ENCODE measurements around the gene ZFP90. TPM values are rescaled to one million over a fixed set of nuclear protein-coding genes. Genes with fewer than 3 reads are reported as not detected.

The ZFP90 gene
- total RNA-seq, 1 experiment from 2014 or later, result 21.8 TPM

DNA sequence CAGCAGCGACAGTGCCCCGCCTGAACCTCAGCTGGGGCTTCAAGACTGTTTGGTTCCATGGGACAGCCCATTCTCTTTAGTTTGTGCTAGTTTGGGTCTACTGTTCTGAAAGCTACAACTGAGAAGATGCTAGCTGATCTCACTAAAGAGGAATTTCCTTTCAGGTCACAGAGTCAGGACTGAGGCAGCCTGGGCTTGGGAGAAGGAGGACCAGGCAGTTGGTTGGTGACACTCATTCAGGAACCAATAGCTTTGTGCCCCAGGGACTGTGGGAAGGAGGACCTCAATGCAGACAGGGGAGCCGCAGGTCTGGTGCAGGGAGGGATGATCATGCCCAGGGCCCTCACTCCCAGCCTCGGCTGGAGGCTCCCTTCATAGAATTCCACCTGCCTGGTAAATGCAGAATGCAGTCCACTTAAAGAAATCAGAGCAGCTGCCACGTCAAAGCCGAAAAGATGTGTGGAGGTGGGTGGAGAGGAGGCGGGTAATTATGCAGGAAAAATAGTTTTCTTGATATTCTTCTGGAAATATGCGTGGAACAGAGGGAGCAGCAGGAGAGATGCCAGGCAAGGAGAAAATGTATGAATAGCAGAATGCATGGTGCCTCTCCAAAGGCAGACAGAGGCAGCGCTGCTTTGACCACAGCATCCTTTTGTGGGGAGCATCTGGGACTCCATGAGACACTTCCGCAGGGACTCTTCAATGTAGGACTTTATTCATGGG is 32.6 kb upstream of the ZFP90 start:
- Histone ChIP-seq H2AFZ (ENCODE audit: low read depth, low read length, poor library complexity, severe bottlenecking) (no peak overlapping the region), H3K4me1 (ENCODE audit: control insufficient read depth in 1 of 2, insufficient read depth in 2 of 2, low read length in 2 of 2) (peaks cover 0 to 6% of the 10 kb centered on the region in 2 experiments; a peak in 1 of 4 replicates), H3K4me2 (ENCODE audit: low read length) (no peak overlapping the region), H3K79me2 (ENCODE audit: insufficient read depth, low read length) (no peaks in the 10 kb centered on the region), H3K9ac (ENCODE audit: low read length) (no peak overlapping the region), H3K27me3 (ENCODE audit: insufficient read depth, low read length) (peaks cover 3% of the 10 kb centered on the region; the same call in 1 of the 2 replicates), H4K20me1 (ENCODE audit: insufficient read depth) (no peaks in the 10 kb centered on the region), H3K4me3 (replicated peaks in 1 of 2; ENCODE audit: low read depth in 1 of 2, low read length in 2 of 2) (no peak overlapping the region), H3K27ac (ENCODE audit: low read depth, low read length) (no peak overlapping the region), H3K9me3 (ENCODE audit: control insufficient read depth in 1 of 2, insufficient read depth in 1 of 2, low read depth in 1 of 2, low read length in 2 of 2) (no peaks in the 10 kb centered on the region), H3K36me3 (ENCODE audit: control insufficient read depth in 1 of 2, insufficient read depth in 2 of 2, low read length in 2 of 2) (no peaks in the 10 kb centered on the region), H3K9me2 (ENCODE audit: insufficient read depth) (no peaks in the 10 kb centered on the region)
- ChIA-PET RAD21 (ENCODE audit: low non-redundant PET in 1 of 2, low total read pairs in 2 of 2, uncharacterized antibody in 2 of 2, unreplicated experiment in 2 of 2) (no interaction called here), POLR2A (no interaction called here), CTCF (no interaction called here)
- no TSS peak for BruUV-seq (replicated peaks)
- no peak for ATAC-seq
- intact Hi-C loops (cut with micrococcal nuclease), result no loop called here
- TF ChIP-seq YY1 (IDR thresholded peaks at IDR 0.05; ENCODE audit: extremely low read depth, insufficient replicate concordance, low read depth, low read length), result no peak
- TF ChIP-seq EGR1 (IDR thresholded peaks at IDR 0.05; ENCODE audit: low read depth), result no peak
- no peak for TF ChIP-seq ZFX (IDR thresholded peaks at IDR 0.05)
- TF ChIP-seq RAD21 (IDR thresholded peaks at IDR 0.05; ENCODE audit: low read depth), result no peak
- no peak for TF ChIP-seq CEBPB (IDR thresholded peaks at IDR 0.05; ENCODE audit: low read depth)
- TF ChIP-seq CBX3 (IDR thresholded peaks at IDR 0.05; ENCODE audit: low read depth), result no peak
- TF ChIP-seq, protein P1, sequence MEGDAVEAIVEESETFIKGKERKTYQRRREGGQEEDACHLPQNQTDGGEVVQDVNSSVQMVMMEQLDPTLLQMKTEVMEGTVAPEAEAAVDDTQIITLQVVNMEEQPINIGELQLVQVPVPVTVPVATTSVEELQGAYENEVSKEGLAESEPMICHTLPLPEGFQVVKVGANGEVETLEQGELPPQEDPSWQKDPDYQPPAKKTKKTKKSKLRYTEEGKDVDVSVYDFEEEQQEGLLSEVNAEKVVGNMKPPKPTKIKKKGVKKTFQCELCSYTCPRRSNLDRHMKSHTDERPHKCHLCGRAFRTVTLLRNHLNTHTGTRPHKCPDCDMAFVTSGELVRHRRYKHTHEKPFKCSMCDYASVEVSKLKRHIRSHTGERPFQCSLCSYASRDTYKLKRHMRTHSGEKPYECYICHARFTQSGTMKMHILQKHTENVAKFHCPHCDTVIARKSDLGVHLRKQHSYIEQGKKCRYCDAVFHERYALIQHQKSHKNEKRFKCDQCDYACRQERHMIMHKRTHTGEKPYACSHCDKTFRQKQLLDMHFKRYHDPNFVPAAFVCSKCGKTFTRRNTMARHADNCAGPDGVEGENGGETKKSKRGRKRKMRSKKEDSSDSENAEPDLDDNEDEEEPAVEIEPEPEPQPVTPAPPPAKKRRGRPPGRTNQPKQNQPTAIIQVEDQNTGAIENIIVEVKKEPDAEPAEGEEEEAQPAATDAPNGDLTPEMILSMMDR (IDR thresholded peaks at IDR 0.05 in 2 of 3, conservative IDR thresholded peaks at IDR 0.05 in 1 of 3; ENCODE audit: borderline replicate concordance in 1 of 3, insufficient read depth in 1 of 3, low read depth in 2 of 3, low read length in 2 of 3), result no peak
- TF ChIP-seq FOSL1 (IDR thresholded peaks at IDR 0.05; ENCODE audit: low read depth), result no peak
- TF ChIP-seq POLR2A (IDR thresholded peaks at IDR 0.05; ENCODE audit: borderline replicate concordance, extremely low read depth, insufficient read depth, insufficient read length), result no peak
- TF ChIP-seq POLR2AphosphoS5 (IDR thresholded peaks at IDR 0.05; ENCODE audit: low read depth, low read length), result no peak
- DNase-seq (ENCODE audit: low read depth, low spot score), result no peak
